Ovary (tissue), 9 donors: Measurements from ENCODE around the gene SNAPC1. TPM values are rescaled to one million over a fixed set of nuclear protein-coding genes. Genes with fewer than 3 reads are reported as not detected.

ENCODE experiments used
- DNase-seq, 5 donors: peaks; one replicate each; pipeline ENCODE4 v3.0.0-alpha.2; 2019 to 2020
- H3K27ac ChIP-seq, 2 donors: fragments of 200-600 bp; one replicate each; pipeline versions ENCODE4 v1.5.1 to v1.8.0; 2019 to 2022
- H3K27me3 ChIP-seq: fragments of 200-600 bp; one replicate; pipeline ENCODE4 v1.8.0; 2022
- H3K36me3 ChIP-seq: fragments of 200-600 bp; sonication (generic); one replicate; pipeline ENCODE4 v1.5.1; 2019
- H3K4me1 ChIP-seq: one replicate; pipeline ENCODE4 v1.8.1; 2013; ENCODE audit warnings: mild to moderate bottlenecking, moderate library complexity; ENCODE audit not compliant: insufficient read depth
- H3K4me3 ChIP-seq: fragments of 200-600 bp; sonication (generic); one replicate; pipeline ENCODE4 v1.5.1; 2017
- H3K9me3 ChIP-seq, 2 donors: fragments of 200-600 bp in 1 of 2; sonication (generic) in 1 of 2; one replicate each; pipeline versions ENCODE4 v1.5.1 to v1.8.1; 2013 to 2019; ENCODE audit warnings: mild to moderate bottlenecking in 1 of 2, moderate library complexity in 1 of 2
- CTCF ChIP-seq, 3 donors: fragments of 450-650 bp in 2 of 3; fragments of 200-600 bp in 1 of 3; IDR thresholded peaks; one replicate each; pipeline versions ENCODE4 v1.5.1 to v1.8.0; 2016 to 2022; ENCODE audit warnings: antibody characterized with exemption in 3 of 3, mild to moderate bottlenecking in 1 of 3
- EP300 ChIP-seq: sonication (generic); formaldehyde crosslinking; IDR thresholded peaks from one replicate; pipeline ENCODE4 v1.6.1; 2017; ENCODE audit warnings: antibody characterized with exemption
- POLR2A ChIP-seq: fragments of 450-650 bp; IDR thresholded peaks from one replicate; pipeline ENCODE4 v1.6.1; 2017; ENCODE audit warnings: antibody characterized with exemption, mild to moderate bottlenecking, moderate library complexity
- WGBS, 3 donors: extraction: QIAGEN DNeasy Blood & Tissue Kit in 1 of 3; methylation state at CpG; one replicate each; pipeline versions ENCODE4 v1.1.5 to v1.1.7; 2013 to 2017; 5-methylcytosine and 5-hydroxymethylcytosine counted together
- intact Hi-C, 4 donors: fragments of 100-400 bp; cut with DNase I; formaldehyde crosslinking; loops; one replicate each; pipeline versions ENCODE4 v1.11.0 to v1.15.1; 2022 to 2023
- polyA plus RNA-seq, 2 donors: library from polyadenylated mRNA; stranded (reverse); fragments of 200-250 nt in 1 of 2; fragments of 350-450 nt in 1 of 2; fragmentation: Illumina TruSeq in 1 of 2; extraction: RNeasy Lipid Tissue Mini Kit (QIAGEN cat#74804) in 1 of 2; gene quantifications; one replicate each; pipeline ENCODE4 v1.2.3, GENCODE V29; 2013 to 2014
- total RNA-seq, 7 donors: library from RNA; depleted of rRNA in 2 of 7; stranded (reverse); fragments of >200 nt in 2 of 7; fragmentation: NEBNext Ultra II Directional in 3 of 7; extraction: Animal tissue kit (Norgen Biotek cat#: 25700) in 3 of 7; gene quantifications; one replicate each; pipeline versions ENCODE4 v1.1.0 to v1.2.4, GENCODE V29; 2016 to 2023
- donor health status: DM: no; HTN: no; CAD: no; lungs with moderate emphysema.
- donor health status: DM: no; HTN: no; CAD: no.
- donor health status: Bipolar disorder and iron deficiency.
- donor health status: DM: yes; HTN: yes; CAD: no.
- donor health status: DM: no; HTN: no; CAD: no.
- donor health status: DM: yes; HTN: yes; CAD: no.

Gene SNAPC1
- total and polyA plus RNA-seq, 9 donors: 4.5 to 11.9 (median 5.9) TPM

GRCh38 chr14:61774861-61775260, 12.6 kb downstream of the SNAPC1 start:
- 98 to 100% (median 100%) methylated on average over 1 of the region's 1 CpG for WGBS, 3 donors
- TF ChIP-seq CTCF (IDR thresholded peaks at IDR 0.05) (no peak), POLR2A (no peak)
- Histone ChIP-seq H3K27ac (no peak overlapping the region), H3K4me3 (no peak overlapping the region), H3K4me1 (no peaks in the 10 kb centered on the region), H3K9me3 (no peaks in the 10 kb centered on the region), H3K36me3 (no peaks in the 10 kb centered on the region), H3K27me3 (no peaks in the 10 kb centered on the region)
- no peak for DNase-seq
- intact Hi-C loops: no loop called here

- H3K27ac ChIP-seq: no peak overlapping the region
- DNase-seq: no peak
- no peaks in the 10 kb centered on the region for H3K9me3 ChIP-seq
- H3K36me3 ChIP-seq: no peaks in the 10 kb centered on the region
- no peaks in the 10 kb centered on the region for H3K4me1 ChIP-seq
- 47 to 90% (median 83%) methylated on average over 3 of the region's 3 CpGs for WGBS, 3 donors
- no peaks in the 10 kb centered on the region for H3K27me3 ChIP-seq
- intact Hi-C loops: no loop called here
- no peak for TF ChIP-seq EP300
- no peak overlapping the region for H3K4me3 ChIP-seq
Observed at GRCh38 chr14:61780125-61780524, 17.9 kb downstream of the SNAPC1 start.

GRCh38 chr14:61797309-61797708, 35.1 kb downstream of the SNAPC1 start:
- Histone ChIP-seq H3K9me3 (no peaks in the 10 kb centered on the region), H3K27me3 (no peaks in the 10 kb centered on the region), H3K36me3 (no peaks in the 10 kb centered on the region), H3K27ac (no peak overlapping the region), H3K4me3 (no peak overlapping the region), H3K4me1 (no peaks in the 10 kb centered on the region)
- DNase-seq: no peak
- TF ChIP-seq EP300 (no peak), POLR2A (no peak), CTCF (IDR thresholded peaks at IDR 0.05) (no peak)
- intact Hi-C loops: no loop called here
- WGBS, 3 donors: 95 to 97% (median 96%) methylated on average over 5 of the region's 5 CpGs

- no peak overlapping the region for H3K4me3 ChIP-seq
- H3K27me3 ChIP-seq: no peaks in the 10 kb centered on the region
- no peak for DNase-seq
- intact Hi-C loops: no loop called here
- no peak for TF ChIP-seq CTCF (IDR thresholded peaks at IDR 0.05)
- no peaks in the 10 kb centered on the region for H3K4me1 ChIP-seq
- no peaks in the 10 kb centered on the region for H3K9me3 ChIP-seq
- 86 to 94% (median 90%) methylated on average over 2 of the region's 2 CpGs for WGBS, 3 donors
- no peak overlapping the region for H3K27ac ChIP-seq
- H3K36me3 ChIP-seq: no peaks in the 10 kb centered on the region
Observed at GRCh38 chr14:61802010-61802568, 39.9 kb downstream of the SNAPC1 start.

- H3K27ac ChIP-seq: no peak overlapping the region
- H3K9me3 ChIP-seq: no peaks in the 10 kb centered on the region
- no peak overlapping the region for H3K4me3 ChIP-seq
- no peak for DNase-seq
- TF ChIP-seq CTCF (IDR thresholded peaks at IDR 0.05): no peak
- no peak for TF ChIP-seq POLR2A
- TF ChIP-seq EP300: no peak
- intact Hi-C loops: no loop called here
- no peaks in the 10 kb centered on the region for H3K36me3 ChIP-seq
- H3K27me3 ChIP-seq: no peaks in the 10 kb centered on the region
- 48 to 69% (median 64%) methylated on average over 2 of the region's 2 CpGs for WGBS, 3 donors
- H3K4me1 ChIP-seq: no peaks in the 10 kb centered on the region
Observed at GRCh38 chr14:61803755-61804154, 41.5 kb downstream of the SNAPC1 start.
